Keratinocyte (primary cell): ENCODE results near the gene MTHFD1L. TPM values are rescaled to one million over a fixed set of nuclear protein-coding genes. Genes with fewer than 3 reads are reported as not detected.
A peak's percentile ranks its signal among the peaks of the same experiment; 100 is the strongest.

Experiments
- DNase-seq: peaks from one replicate; pipeline ENCODE4 v3.0.0-alpha.2; 2011; ENCODE audit warnings: low read depth, missing footprints, low spot score
- FAIRE-seq: peaks from 2 replicates; lab custom pipeline; 2011; peaks lifted over from hg19 to GRCh38; lab: Jason Lieb, UNC
- H2AFZ ChIP-seq: 2 replicates; pipeline ENCODE4 v1.6.0; 2012; ENCODE audit warnings: low read length, control low read depth, inconsistent platforms; ENCODE audit not compliant: control insufficient read depth
- H3K27ac ChIP-seq: 2 replicates; pipeline ENCODE4 v1.5.1; 2011; ENCODE audit warnings: low read length; ENCODE audit not compliant: control insufficient read depth, insufficient read depth
- H3K27me3 ChIP-seq: 3 replicates; pipeline ENCODE4 v1.6.0; 2011; ENCODE audit warnings: low read length; ENCODE audit not compliant: control insufficient read depth, insufficient read depth; ENCODE audit errors: extremely low read depth
- H3K36me3 ChIP-seq, 2 experiments: 2 replicates in 1 of 2; 3 replicates in 1 of 2; pipeline ENCODE4 v1.5.1; 2011; ENCODE audit warnings: low read length in 2 of 2, mild to moderate bottlenecking in 1 of 2; ENCODE audit not compliant: control insufficient read depth in 2 of 2, insufficient read depth in 2 of 2; ENCODE audit errors: extremely low read depth in 1 of 2
- H3K4me1 ChIP-seq: 3 replicates; pipeline ENCODE4 v1.5.1; 2011; ENCODE audit warnings: low read length; ENCODE audit not compliant: control insufficient read depth, insufficient read depth; ENCODE audit errors: extremely low read depth
- H3K4me2 ChIP-seq: 3 replicates; pipeline ENCODE4 v1.6.0; 2011; ENCODE audit warnings: low read depth, low read length; ENCODE audit not compliant: control insufficient read depth, insufficient read depth; ENCODE audit errors: extremely low read depth
- H3K4me3 ChIP-seq, 3 experiments: fragments of 200-600 bp in 1 of 3; sonication (generic) in 1 of 3; 2 replicates in 2 of 3; 3 replicates in 1 of 3; pipeline ENCODE4 v1.5.1; 2011 to 2016; ENCODE audit warnings: low read length in 3 of 3, mild to moderate bottlenecking in 3 of 3, control low read depth in 2 of 3, inconsistent platforms in 1 of 3, low read depth in 1 of 3, mixed read lengths in 1 of 3, mixed run types in 1 of 3, moderate library complexity in 1 of 3; ENCODE audit not compliant: control insufficient read depth in 2 of 3, insufficient read depth in 2 of 3; ENCODE audit errors: extremely low read depth in 1 of 3
- H3K79me2 ChIP-seq: 2 replicates; pipeline ENCODE4 v1.6.0; 2012; ENCODE audit warnings: low read length; ENCODE audit not compliant: control insufficient read depth, insufficient read depth
- H3K9ac ChIP-seq: 3 replicates; pipeline ENCODE4 v1.6.0; 2011; ENCODE audit warnings: low read length; ENCODE audit not compliant: control insufficient read depth, insufficient read depth; ENCODE audit errors: extremely low read depth
- H3K9me1 ChIP-seq: 3 replicates; pipeline ENCODE4 v1.6.0; 2011; ENCODE audit warnings: low read length; ENCODE audit not compliant: control insufficient read depth, insufficient read depth; ENCODE audit errors: extremely low read depth
- H3K9me3 ChIP-seq: 2 replicates; pipeline ENCODE4 v1.5.1; 2012; ENCODE audit warnings: low read depth, low read length; ENCODE audit not compliant: control insufficient read depth
- H4K20me1 ChIP-seq: 3 replicates; pipeline ENCODE4 v1.6.0; 2011; ENCODE audit warnings: low read length; ENCODE audit not compliant: control insufficient read depth, insufficient read depth; ENCODE audit errors: extremely low read depth
- CTCF ChIP-seq, 3 experiments: IDR thresholded peaks in 1 of 3; conservative IDR thresholded peaks in 1 of 3; optimal IDR thresholded peaks in 1 of 3; 2 replicates in 2 of 3; 3 replicates in 1 of 3; pipeline versions ENCODE3 to v1.5.1; 2011; ENCODE audit warnings: low read length in 3 of 3, mild to moderate bottlenecking in 3 of 3, moderate library complexity in 2 of 3, control low read depth in 1 of 3, inconsistent platforms in 1 of 3; ENCODE audit not compliant: insufficient read depth in 2 of 3; ENCODE audit errors: extremely low read depth in 1 of 3
- EZH2 ChIP-seq: IDR thresholded peaks from one replicate; pipeline ENCODE4 v1.6.1; 2012; ENCODE audit warnings: inconsistent platforms, mild to moderate bottlenecking, low read length, moderate library complexity
- dilution Hi-C: fragments of 300-500 bp; cut with MboI; formaldehyde crosslinking; loops from one replicate; pipeline ENCODE4 v1.7.0; 2020; ENCODE audit warnings: low sequenced_read_pairs; ENCODE audit not compliant: extremely low pct_ligation_motif_present
- polyA plus RNA-seq, 5 experiments: library from polyadenylated mRNA; depleted of rRNA in 3 of 5; stranded (reverse) in 3 of 5; stranded (forward) in 1 of 5; unstranded in 1 of 5; fragments of >200 nt; gene quantifications; 1 replicate in 1 of 5; 2 replicates in 3 of 5; 3 replicates in 1 of 5; pipeline versions ENCODE4 v1.2.1 to v1.2.3, GENCODE V29; 2011 to 2012; ENCODE audit warnings: missing spikeins in 2 of 5, low read depth in 1 of 5, low replicate concordance in 1 of 5

Gene MTHFD1L
- polyA plus RNA-seq, 1 donor (not counting 4 experiments of a cell fraction or from before 2014, with no cell fraction given) = 38.0 TPM

- no peak for DNase-seq
- H3K4me2 ChIP-seq = no peak overlapping the region
- H3K9me3 ChIP-seq = no peaks in the 10 kb centered on the region
- no peak overlapping the region for H2AFZ ChIP-seq
- H3K9me1 ChIP-seq = no peaks in the 10 kb centered on the region
- H3K79me2 ChIP-seq = no peaks in the 10 kb centered on the region
- H3K9ac ChIP-seq = no peak overlapping the region
- H3K36me3 ChIP-seq = peaks cover 2 to 22% of the 10 kb centered on the region in 2 experiments
- dilution Hi-C loops = no loop called here
- H3K27me3 ChIP-seq = no peaks in the 10 kb centered on the region
- no peaks in the 10 kb centered on the region for H4K20me1 ChIP-seq
- no peak overlapping the region for H3K4me3 ChIP-seq
- no peak for FAIRE-seq
- TF ChIP-seq CTCF (optimal IDR thresholded peaks at IDR 0.05 in 1 of 3, IDR thresholded peaks at IDR 0.05 in 1 of 3, conservative IDR thresholded peaks at IDR 0.05 in 1 of 3; ENCODE audit: extremely low read depth in 1 of 3, insufficient read depth in 2 of 3, low read length in 3 of 3) (no peak), EZH2 (no peak)
- no peak overlapping the region for H3K27ac ChIP-seq
- peaks cover 3% of the 10 kb centered on the region for H3K4me1 ChIP-seq
Measured at GRCh38 chr6:150900049-150900448, 34.5 kb downstream of the MTHFD1L start.

GRCh38 chr6:150902142-150902776, 36.8 kb downstream of the MTHFD1L start:
- H3K4me3 ChIP-seq = no peak overlapping the region
- H3K9me3 ChIP-seq = no peaks in the 10 kb centered on the region
- no peak overlapping the region for H3K27ac ChIP-seq
- H2AFZ ChIP-seq = no peak overlapping the region
- H3K9me1 ChIP-seq = no peaks in the 10 kb centered on the region
- H3K9ac ChIP-seq = no peak overlapping the region
- FAIRE-seq (no peak), DNase-seq (no peak)
- no peak for TF ChIP-seq EZH2
- no peaks in the 10 kb centered on the region for H3K27me3 ChIP-seq
- no peaks in the 10 kb centered on the region for H3K79me2 ChIP-seq
- peaks cover 8 to 28% of the 10 kb centered on the region in 2 experiments for H3K36me3 ChIP-seq
- H4K20me1 ChIP-seq = no peaks in the 10 kb centered on the region
- no peak overlapping the region for H3K4me2 ChIP-seq
- dilution Hi-C loops = no loop called here
- H3K4me1 ChIP-seq = no peaks in the 10 kb centered on the region

- no peaks in the 10 kb centered on the region for H3K79me2 ChIP-seq
- no peak overlapping the region for H3K4me2 ChIP-seq
- peaks cover 8 to 10% of the 10 kb centered on the region in 2 experiments for H3K36me3 ChIP-seq
- H3K4me3 ChIP-seq = no peak overlapping the region
- no peaks in the 10 kb centered on the region for H3K9me1 ChIP-seq
- DNase-seq = no peak
- no peaks in the 10 kb centered on the region for H3K27me3 ChIP-seq
- FAIRE-seq = no peak
- H2AFZ ChIP-seq = no peak overlapping the region
- no peaks in the 10 kb centered on the region for H3K4me1 ChIP-seq
- no peaks in the 10 kb centered on the region for H4K20me1 ChIP-seq
- H3K9ac ChIP-seq = no peak overlapping the region
- dilution Hi-C loops = no loop called here
- H3K9me3 ChIP-seq = no peaks in the 10 kb centered on the region
- no peak overlapping the region for H3K27ac ChIP-seq
- TF ChIP-seq EZH2 (no peak), CTCF (optimal IDR thresholded peaks at IDR 0.05 in 1 of 3, IDR thresholded peaks at IDR 0.05 in 1 of 3, conservative IDR thresholded peaks at IDR 0.05 in 1 of 3; ENCODE audit: extremely low read depth in 1 of 3, insufficient read depth in 2 of 3, low read length in 3 of 3) (peak; percentile 28 to 48 (median 47))
Measured at GRCh38 chr6:150905769-150906168, 40.3 kb downstream of the MTHFD1L start.
